Islet precursor cell (in vitro differentiated cells): Measurements from ENCODE around the gene LDLRAP1.
A peak's percentile ranks its signal among the peaks of the same experiment; 100 is the strongest.

Experiments used
- DNase-seq: peaks from one replicate; pipeline ENCODE4 v3.0.0-alpha.2; 2018

Gene LDLRAP1

DNA sequence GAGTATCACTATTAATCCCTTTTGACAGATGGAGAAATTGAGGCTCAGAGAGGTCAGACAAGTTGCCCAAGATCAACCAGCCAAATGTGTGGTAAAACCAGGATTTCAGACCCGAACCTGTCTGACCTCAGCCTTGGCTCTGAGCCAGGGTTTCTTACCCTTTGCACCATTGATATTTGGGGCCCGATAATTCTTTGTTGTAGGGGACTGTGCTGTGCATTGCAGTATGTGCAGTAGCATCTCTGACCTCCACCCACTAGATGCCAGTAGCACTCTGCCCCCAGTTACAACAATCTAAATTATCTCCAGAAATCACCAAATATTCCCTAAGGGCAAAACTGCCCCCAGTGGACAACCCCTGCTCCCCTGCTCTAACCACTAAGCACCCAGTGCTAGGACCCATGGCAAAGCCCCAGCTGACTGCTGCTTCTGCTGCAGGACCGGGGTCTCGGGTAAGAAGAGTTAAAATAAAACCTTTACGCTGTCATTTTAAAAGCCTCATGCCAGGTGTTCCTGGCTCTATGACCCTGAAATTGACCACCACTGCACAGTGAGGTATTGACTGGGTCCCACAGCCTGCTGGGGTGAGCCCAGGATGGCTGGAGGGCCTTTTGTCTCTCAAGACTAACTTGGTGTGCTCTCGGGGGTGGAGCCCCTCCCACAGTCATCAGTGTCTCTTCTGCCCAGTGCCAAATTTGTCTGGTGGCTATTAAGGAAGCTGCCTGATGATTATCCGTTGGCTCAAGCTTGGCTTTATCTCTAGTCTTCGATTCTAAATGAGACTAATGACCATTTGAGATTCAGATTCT lies 67.6 kb downstream of the LDLRAP1 start:
- peak; percentile 46 for DNase-seq

- DNase-seq = peak; percentile 14
These were observed 68.4 kb downstream of the LDLRAP1 start for GRCh38 chr1:25611843-25612242.

GRCh38 chr1:25612421-25612820 lies 69.0 kb downstream of the LDLRAP1 start:
- DNase-seq = peak; percentile 1

GRCh38 chr1:25613091-25613490 lies 69.7 kb downstream of the LDLRAP1 start:
- DNase-seq = peak; percentile 12

- peak; percentile 32 for DNase-seq
These were observed 71.2 kb downstream of the LDLRAP1 start for GRCh38 chr1:25614501-25615171.

- peak; percentile 68 for DNase-seq
These were observed 71.8 kb downstream of the LDLRAP1 start for GRCh38 chr1:25615172-25615541.

DNA sequence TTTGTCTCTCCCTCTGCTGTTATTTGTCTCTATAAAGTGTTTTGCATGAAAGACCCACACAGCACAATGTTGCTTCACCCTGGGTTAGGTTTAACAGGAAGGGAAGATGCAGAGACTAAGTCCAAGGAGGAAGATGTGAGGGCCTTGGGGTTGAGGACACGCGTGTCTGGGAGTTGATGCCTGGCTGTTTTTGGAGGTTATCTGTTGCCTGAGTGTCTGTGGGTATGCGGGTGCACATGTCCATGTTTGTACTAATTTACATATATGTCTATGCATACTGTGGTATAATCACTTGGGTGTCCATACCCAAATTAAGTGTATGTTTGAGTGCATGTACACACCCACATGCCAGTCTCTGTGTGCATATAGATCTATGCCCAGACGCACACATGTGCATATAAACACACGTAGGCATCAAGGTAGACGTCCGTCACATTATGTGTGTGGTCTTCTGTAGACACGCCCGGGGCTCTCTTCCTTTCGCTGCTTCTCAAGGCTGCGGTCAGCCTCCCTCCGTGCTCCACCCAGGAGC lies 72.2 kb downstream of the LDLRAP1 start:
- no peak for DNase-seq

DNA sequence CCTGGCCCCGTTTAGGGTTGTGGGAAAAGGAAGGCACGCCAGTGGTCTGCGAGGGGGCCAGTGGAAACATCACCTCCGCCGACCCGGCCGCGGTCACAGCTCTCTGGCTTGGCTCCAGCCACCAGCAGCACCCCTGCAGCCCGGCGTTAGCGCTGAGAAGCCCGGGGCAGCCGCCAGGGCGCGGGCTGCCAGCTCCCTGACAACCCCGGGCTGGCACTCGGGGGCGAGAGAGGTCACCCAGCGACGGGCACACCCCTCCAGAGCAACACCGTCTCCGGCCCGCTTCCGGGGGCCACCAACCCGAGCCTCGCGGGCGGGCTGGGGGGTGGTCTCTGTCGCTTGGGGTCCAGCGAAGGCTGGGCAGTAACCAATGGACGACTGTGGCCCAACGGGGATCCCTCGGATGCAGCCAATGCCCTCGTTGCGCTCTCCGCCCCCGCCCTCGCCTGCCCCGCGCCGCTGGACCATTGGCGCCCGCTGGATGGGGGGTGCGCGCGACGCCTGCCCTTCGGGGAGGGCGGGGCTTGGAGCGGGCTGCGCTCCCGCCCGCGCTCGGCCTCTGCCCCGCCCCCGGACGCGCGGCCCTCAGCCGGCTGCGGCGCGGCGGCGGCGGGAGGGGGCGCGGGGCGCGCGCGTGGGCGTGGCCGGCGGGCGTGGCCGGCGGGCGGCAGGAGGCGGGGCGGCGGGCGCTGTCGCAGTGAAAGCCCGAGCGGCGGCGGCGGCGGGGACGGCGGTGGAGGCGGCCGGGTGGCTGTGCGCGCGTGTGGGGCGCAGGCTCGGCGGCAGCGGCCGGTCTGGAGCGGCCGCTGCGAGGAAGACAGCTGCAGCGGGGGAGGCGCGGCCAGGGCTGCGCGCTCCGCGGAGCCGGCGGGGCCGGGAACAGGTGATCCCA lies 72.9 kb downstream of the LDLRAP1 start, which contains the start of gene MAN1C1:
Gene MAN1C1, plus strand, starts transcription at position 697 of the 892 bp plus-strand sequence. CDS start 1,007 bp downstream, outside the sequence.
- peak; percentile 91 for DNase-seq

- DNase-seq = no peak
These were observed 73.7 kb downstream of the LDLRAP1 start for GRCh38 chr1:25616987-25617624.

- no peak for DNase-seq
These were observed 74.4 kb downstream of the LDLRAP1 start for GRCh38 chr1:25617625-25618432.

DNA sequence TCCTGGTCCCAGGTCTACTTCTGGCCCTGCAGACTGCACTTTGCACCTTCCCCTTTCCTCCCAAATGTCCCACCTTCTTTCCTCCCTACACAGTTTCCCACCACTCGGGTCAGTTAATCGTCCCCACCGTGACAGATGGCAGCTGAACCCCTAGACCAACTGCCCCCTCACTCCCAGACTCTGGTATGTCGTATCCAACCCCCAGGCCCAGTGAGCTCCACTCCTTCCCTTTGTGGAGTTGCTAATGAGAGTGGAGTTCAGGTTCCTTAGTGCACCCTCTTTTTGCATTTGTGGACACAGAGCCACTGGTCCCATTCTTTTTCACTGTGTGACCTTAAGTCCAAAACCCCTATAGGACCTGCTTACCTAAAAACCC lies 75.0 kb downstream of the LDLRAP1 start:
- no peak for DNase-seq
